Chondrocyte (in vitro differentiated cells): ENCODE results near the gene CTIF. TPM values are rescaled to one million over a fixed set of nuclear protein-coding genes. Genes with fewer than 3 reads are reported as not detected.
A peak's percentile ranks its signal among the peaks of the same experiment; 100 is the strongest.

Experiments
- DNase-seq: peaks from one replicate; pipeline ENCODE4 v3.0.0; 2021; ENCODE audit warnings: mixed read lengths, low spot score
- H3K27ac Mint-ChIP-seq: one replicate; pipeline ENCODE4 v1.8.0; 2021; ENCODE audit warnings: mild to moderate bottlenecking, moderate library complexity, mixed read lengths; ENCODE audit not compliant: unreplicated experiment
- H3K27me3 Mint-ChIP-seq: 2 replicates; pipeline ENCODE4 v1.8.0; 2021; ENCODE audit warnings: low read depth, mixed read lengths
- H3K36me3 Mint-ChIP-seq: 2 replicates; pipeline ENCODE4 v1.8.0; 2021; ENCODE audit warnings: low read depth, mixed read lengths
- H3K4me1 Mint-ChIP-seq: 2 replicates; pipeline ENCODE4 v1.8.0; 2021; ENCODE audit warnings: low read depth, mild to moderate bottlenecking, mixed read lengths
- H3K4me3 Mint-ChIP-seq: one replicate; pipeline ENCODE4 v1.8.0; 2021; ENCODE audit warnings: mild to moderate bottlenecking, moderate library complexity, mixed read lengths; ENCODE audit not compliant: unreplicated experiment
- H3K9me3 Mint-ChIP-seq: 2 replicates; pipeline ENCODE4 v1.8.0; 2021; ENCODE audit warnings: low read depth, mixed read lengths
- total RNA-seq: library from RNA; stranded (reverse); gene quantifications from 3 replicates; pipeline ENCODE4 v1.2.1, GENCODE V29; 2021
- TF ChIP-seq, protein P1 (sequence below): fragments of 200-600 bp; sonication (generic); IDR thresholded peaks from 2 replicates; pipeline ENCODE4 v1.5.0; 2021; ENCODE audit warnings: antibody characterized with exemption, mild to moderate bottlenecking, moderate library complexity

Gene CTIF
- total RNA-seq, 1 donor from 2014 or later = 184 TPM

DNA sequence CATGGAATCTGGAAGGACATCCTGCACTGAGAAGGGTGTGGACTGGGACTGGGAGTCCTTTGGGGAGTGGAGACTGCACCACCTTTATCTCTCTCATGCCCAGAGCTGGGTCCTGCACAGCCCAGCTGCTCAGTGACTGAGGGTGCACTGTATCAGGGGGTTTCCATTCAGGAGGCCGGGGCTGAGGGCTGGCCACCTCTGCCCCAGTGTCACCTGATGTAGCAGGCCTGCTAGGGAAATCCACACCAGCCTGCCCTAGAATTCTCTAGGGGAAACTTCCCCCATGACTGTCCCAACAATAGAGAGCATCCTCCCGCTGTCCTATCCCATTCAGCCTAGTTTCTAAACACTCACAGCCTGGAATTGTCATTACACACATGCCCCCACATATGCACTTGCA lies 116.7 kb downstream of the CTIF start:
- H3K27ac Mint-ChIP-seq = peak overlapping the region; percentile 64
- H3K4me3 Mint-ChIP-seq = no peak overlapping the region
- TF ChIP-seq, protein P1, sequence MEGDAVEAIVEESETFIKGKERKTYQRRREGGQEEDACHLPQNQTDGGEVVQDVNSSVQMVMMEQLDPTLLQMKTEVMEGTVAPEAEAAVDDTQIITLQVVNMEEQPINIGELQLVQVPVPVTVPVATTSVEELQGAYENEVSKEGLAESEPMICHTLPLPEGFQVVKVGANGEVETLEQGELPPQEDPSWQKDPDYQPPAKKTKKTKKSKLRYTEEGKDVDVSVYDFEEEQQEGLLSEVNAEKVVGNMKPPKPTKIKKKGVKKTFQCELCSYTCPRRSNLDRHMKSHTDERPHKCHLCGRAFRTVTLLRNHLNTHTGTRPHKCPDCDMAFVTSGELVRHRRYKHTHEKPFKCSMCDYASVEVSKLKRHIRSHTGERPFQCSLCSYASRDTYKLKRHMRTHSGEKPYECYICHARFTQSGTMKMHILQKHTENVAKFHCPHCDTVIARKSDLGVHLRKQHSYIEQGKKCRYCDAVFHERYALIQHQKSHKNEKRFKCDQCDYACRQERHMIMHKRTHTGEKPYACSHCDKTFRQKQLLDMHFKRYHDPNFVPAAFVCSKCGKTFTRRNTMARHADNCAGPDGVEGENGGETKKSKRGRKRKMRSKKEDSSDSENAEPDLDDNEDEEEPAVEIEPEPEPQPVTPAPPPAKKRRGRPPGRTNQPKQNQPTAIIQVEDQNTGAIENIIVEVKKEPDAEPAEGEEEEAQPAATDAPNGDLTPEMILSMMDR = no peak

DNA sequence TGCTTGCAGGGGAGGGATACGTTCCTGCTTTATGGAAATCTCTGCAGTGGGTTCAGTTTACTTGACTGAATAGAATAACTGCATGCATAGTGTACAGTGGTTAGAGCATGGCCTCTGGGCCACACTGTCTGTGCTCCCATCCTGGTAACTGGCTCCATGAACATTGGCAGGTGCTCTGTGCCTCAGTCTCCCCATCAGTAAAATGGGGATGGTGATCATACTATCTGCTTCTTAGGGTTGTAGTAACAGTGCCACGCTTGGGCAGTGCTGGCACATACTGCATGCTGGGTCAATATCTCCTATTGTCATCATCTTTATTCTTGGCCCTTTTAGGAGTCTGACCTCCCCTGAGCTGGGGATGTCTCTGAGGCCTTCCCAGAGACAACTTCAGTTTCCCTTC lies 117.3 kb downstream of the CTIF start:
- H3K4me3 Mint-ChIP-seq = no peak overlapping the region
- H3K36me3 Mint-ChIP-seq = peaks cover 4% of the 10 kb centered on the region
- peaks cover 3% of the 10 kb centered on the region for H3K9me3 Mint-ChIP-seq
- no peaks in the 10 kb centered on the region for H3K27me3 Mint-ChIP-seq
- H3K27ac Mint-ChIP-seq = peak overlapping the region; percentile 69
- TF ChIP-seq, protein P1 = no peak
- no peak for DNase-seq
- H3K4me1 Mint-ChIP-seq = peaks cover 8% of the 10 kb centered on the region

More for the DNA sequence above, 116.7 kb downstream of the CTIF start:
- H3K4me1 Mint-ChIP-seq = peaks cover 1% of the 10 kb centered on the region
- no peaks in the 10 kb centered on the region for H3K27me3 Mint-ChIP-seq
- DNase-seq = no peak
- H3K9me3 Mint-ChIP-seq = peaks cover 3% of the 10 kb centered on the region
- H3K36me3 Mint-ChIP-seq = peaks cover 6% of the 10 kb centered on the region

DNA sequence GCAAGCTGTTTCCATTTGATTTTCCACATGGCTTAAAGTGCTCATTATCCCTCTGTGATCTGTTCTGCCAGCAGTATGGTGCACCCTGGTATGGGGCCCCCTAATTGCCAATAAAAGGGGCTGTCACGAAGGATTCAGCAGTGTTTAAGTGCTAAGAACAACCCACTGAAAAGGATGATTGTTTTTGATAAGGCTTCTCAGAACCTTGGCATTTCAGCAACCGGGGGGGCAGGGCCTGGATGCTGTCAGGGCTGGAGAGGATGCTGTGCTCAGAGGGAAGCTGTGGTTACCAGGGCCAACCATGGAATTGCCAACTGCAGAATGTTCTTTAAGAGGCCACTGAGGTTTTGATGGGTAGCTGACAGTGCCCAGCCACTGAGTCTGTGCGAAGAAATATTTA lies 117.8 kb downstream of the CTIF start:
- H3K27me3 Mint-ChIP-seq = no peaks in the 10 kb centered on the region
- peaks cover 12% of the 10 kb centered on the region for H3K4me1 Mint-ChIP-seq
- DNase-seq = no peak
- H3K9me3 Mint-ChIP-seq = peaks cover 3% of the 10 kb centered on the region
- peak overlapping the region; percentile 69 for H3K27ac Mint-ChIP-seq
- H3K4me3 Mint-ChIP-seq = no peak overlapping the region
- TF ChIP-seq, protein P1 = no peak
- peaks cover 3% of the 10 kb centered on the region for H3K36me3 Mint-ChIP-seq

DNA sequence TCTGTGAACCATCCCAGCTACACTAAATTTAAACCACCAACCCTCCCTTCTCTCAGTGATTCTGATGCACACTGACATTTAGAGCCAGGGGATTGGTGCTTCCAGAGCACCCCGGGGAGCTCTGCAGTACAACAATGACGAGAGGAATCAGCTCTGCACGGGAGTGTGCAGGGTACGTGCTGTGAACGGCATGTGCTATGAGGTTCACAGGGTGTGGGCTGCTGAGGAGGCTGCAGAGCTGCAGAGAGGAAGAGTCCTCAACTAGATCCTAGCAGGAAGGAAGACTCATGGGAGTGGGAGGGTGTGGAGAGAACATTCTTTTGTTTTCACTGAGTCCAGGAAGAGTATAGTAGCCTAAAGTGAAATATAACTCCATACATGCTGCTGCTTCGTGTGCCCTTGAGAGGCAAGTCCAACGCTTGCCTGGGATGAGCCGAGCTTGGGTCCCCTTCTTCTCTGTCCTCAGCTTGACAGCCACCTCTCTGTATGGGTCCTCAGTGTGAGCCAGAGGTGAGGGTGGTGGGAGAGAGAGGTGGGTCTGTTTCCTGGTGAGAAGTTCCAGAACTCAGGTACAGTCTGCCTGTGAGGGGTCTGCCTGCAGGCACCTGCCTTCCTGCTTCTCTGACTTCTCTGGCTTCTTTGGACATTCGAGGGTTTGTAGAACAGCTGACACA lies 118.8 kb downstream of the CTIF start:
- H3K27me3 Mint-ChIP-seq = no peaks in the 10 kb centered on the region
- DNase-seq = no peak
- H3K4me3 Mint-ChIP-seq = no peak overlapping the region
- no peaks in the 10 kb centered on the region for H3K36me3 Mint-ChIP-seq
- peaks cover 22% of the 10 kb centered on the region for H3K4me1 Mint-ChIP-seq
- H3K9me3 Mint-ChIP-seq = peaks cover 3% of the 10 kb centered on the region
- no peak overlapping the region for H3K27ac Mint-ChIP-seq
- TF ChIP-seq, protein P1 = no peak

DNA sequence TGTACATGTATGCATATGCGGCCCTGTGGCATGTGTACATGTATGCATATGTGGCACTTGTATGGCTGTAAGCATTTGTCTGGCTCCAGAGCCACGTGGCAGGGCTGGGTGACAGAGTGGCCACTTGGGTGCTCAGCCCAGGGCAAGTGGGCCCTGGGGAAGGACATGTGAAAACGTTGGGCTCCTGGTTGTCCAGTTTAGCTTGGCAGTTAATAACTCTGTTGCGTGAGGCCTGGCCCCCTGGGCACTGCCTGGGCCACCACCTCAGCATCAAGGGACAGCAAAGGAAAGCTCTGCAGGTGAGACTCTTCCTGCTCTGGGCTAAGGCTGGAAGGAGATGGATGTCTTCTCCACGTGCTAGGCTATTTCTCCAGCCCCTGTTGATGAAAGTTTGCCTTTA lies 119.9 kb downstream of the CTIF start:
- Mint-ChIP-seq H3K4me1 (peaks cover 31% of the 10 kb centered on the region), H3K27me3 (no peaks in the 10 kb centered on the region), H3K36me3 (no peaks in the 10 kb centered on the region), H3K4me3 (no peak overlapping the region), H3K27ac (no peak overlapping the region), H3K9me3 (no peaks in the 10 kb centered on the region)
- no peak for DNase-seq
- TF ChIP-seq, protein P1 = no peak
